Liver (tissue), 3 donors: ENCODE measurements around the gene PRKCD.

Experiments used
- ATF3 ChIP-seq: IDR thresholded peaks from 2 replicates; pipeline ENCODE4 v1.6.1; 2016; ENCODE audit warnings: antibody characterized with exemption
- CTCF ChIP-seq: fragments of 150-350 bp; IDR thresholded peaks from 2 replicates; pipeline ENCODE4 v1.5.1; 2017; ENCODE audit warnings: improper control_type of control experiment, low read depth, low read length; ENCODE audit not compliant: missing input control
- EGR1 ChIP-seq, 2 donors: IDR thresholded peaks; 2 replicates each; pipeline ENCODE4 v1.6.1; 2016 to 2018; ENCODE audit warnings: antibody characterized with exemption in 2 of 2, low read depth in 2 of 2
- GABPA ChIP-seq, 2 donors: IDR thresholded peaks in 1 of 2; conservative IDR thresholded peaks in 1 of 2; 2 replicates each; pipeline ENCODE4 v1.6.1; 2016; ENCODE audit warnings: antibody characterized with exemption in 2 of 2, mild to moderate bottlenecking in 1 of 2, moderate library complexity in 1 of 2
- JUND ChIP-seq, 2 donors: IDR thresholded peaks; 2 replicates each; pipeline ENCODE4 v1.6.1; 2016; ENCODE audit warnings: antibody characterized with exemption in 2 of 2
- MAX ChIP-seq: IDR thresholded peaks from 2 replicates; pipeline ENCODE4 v1.6.1; 2016; ENCODE audit warnings: antibody characterized with exemption
- NR2F2 ChIP-seq: IDR thresholded peaks from 2 replicates; pipeline ENCODE4 v1.6.1; 2016; ENCODE audit warnings: antibody characterized with exemption
- RAD21 ChIP-seq, 2 donors: IDR thresholded peaks; 2 replicates each; pipeline ENCODE4 v1.6.1; 2016; ENCODE audit warnings: antibody characterized with exemption in 2 of 2, mild to moderate bottlenecking in 2 of 2
- REST ChIP-seq: IDR thresholded peaks from 2 replicates; pipeline ENCODE4 v1.6.1; 2016; ENCODE audit warnings: antibody characterized with exemption, mild to moderate bottlenecking
- RXRA ChIP-seq, 2 donors: IDR thresholded peaks; 2 replicates each; pipeline ENCODE4 v1.6.1; 2017 to 2018; ENCODE audit warnings: antibody characterized with exemption in 2 of 2, mild to moderate bottlenecking in 1 of 2
- SP1 ChIP-seq: IDR thresholded peaks from 2 replicates; pipeline ENCODE4 v1.6.1; 2018; ENCODE audit warnings: antibody characterized with exemption, mild to moderate bottlenecking
- TAF1 ChIP-seq: conservative IDR thresholded peaks from 2 replicates; pipeline ENCODE4 v1.6.1; 2016; ENCODE audit warnings: antibody characterized with exemption, mild to moderate bottlenecking
- YY1 ChIP-seq: IDR thresholded peaks from 2 replicates; pipeline ENCODE4 v1.6.1; 2016; ENCODE audit warnings: antibody characterized with exemption, mild to moderate bottlenecking
- donor health status: healthy.
- donor health status: healthy.

- TF ChIP-seq CTCF, result no peak
- no peak for TF ChIP-seq MAX
- no peak for TF ChIP-seq TAF1
- no peak for TF ChIP-seq SP1
- no peak for TF ChIP-seq RAD21 (IDR thresholded peaks at IDR 0.05)
- no peak for TF ChIP-seq REST
- no peak for TF ChIP-seq YY1
- no peak for TF ChIP-seq NR2F2
- TF ChIP-seq JUND (IDR thresholded peaks at IDR 0.05), result no peak
- no peak for TF ChIP-seq GABPA (IDR thresholded peaks at IDR 0.05 in 1 of 2, conservative IDR thresholded peaks at IDR 0.05 in 1 of 2)
- no peak for TF ChIP-seq EGR1 (IDR thresholded peaks at IDR 0.05; ENCODE audit: low read depth in 2 of 2)
- no peak for TF ChIP-seq ATF3
- TF ChIP-seq RXRA (IDR thresholded peaks at IDR 0.05), result no peak
Observed at GRCh38 chr3:53223541-53223966, 62.5 kb downstream of the PRKCD start.
